Midbrain (tissue), 1 donor: ENCODE data around the gene FOXO3.

Experiments used
- DNase-seq: peaks from one replicate; lab custom pipeline; 2025; lab: John Stamatoyannopoulos, UW

FOXO3 gene

DNA sequence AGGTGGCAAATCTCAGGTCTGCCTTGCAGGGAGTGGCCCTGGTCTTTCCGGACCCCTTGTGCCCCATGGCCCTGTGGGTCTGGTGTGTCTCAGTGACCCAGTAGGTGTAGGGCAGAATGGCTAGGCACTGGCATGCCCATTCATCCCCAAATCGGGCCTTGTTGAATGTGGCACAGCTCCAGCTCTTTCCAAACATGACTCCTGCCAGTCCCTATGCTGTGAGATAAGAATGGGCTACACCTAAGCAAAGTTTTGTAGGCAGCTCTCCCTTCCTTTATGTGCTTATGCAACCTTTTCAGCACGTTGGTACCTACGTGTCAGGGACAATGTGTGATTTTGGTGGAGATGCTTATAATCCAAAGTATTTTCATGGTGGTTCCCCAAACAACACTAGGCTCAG is 33.9 kb downstream of the FOXO3 start:
- DNase-seq, result no peak

- no peak for DNase-seq
Observed at GRCh38 chr6:108596956-108597355, 36.2 kb downstream of the FOXO3 start.

DNA sequence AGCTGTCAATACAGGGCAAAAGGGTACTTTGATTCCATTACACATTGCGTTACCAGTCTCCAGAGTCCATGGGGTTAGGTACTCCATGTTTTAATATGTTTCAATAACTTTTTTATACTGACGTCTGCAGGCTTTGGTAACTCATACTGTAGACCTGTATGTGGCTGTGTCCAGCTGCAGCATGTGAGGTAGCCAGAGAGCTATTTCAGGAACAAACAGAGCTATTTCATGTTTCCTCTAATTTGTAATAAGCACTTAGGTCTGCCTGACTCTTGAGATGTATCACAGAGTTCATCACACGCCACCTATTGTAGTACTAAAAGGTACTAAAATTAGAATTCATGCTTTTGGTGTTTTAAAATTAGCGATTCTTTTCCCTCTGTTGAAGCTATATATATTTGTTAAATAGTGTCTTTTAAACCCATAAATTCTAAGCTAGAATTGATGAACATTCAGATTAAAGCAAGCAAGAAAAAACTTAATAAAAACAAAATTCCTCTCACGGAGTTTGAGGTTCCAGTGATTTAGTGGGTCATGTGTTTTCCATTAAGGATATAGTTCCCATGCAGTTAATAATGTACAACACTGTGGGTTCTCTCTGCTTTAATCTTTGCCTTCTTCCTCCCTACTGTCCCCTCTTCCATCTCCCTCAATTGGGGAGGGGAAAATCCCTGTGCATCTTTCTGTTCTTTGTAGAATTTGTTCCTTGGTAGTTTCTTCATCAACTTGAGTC is 37.0 kb downstream of the FOXO3 start:
- DNase-seq, result no peak

- DNase-seq, result no peak
Observed at GRCh38 chr6:108598305-108598863, 37.7 kb downstream of the FOXO3 start.

GRCh38 chr6:108604156-108604555 is 43.4 kb downstream of the FOXO3 start:
- no peak for DNase-seq

DNA sequence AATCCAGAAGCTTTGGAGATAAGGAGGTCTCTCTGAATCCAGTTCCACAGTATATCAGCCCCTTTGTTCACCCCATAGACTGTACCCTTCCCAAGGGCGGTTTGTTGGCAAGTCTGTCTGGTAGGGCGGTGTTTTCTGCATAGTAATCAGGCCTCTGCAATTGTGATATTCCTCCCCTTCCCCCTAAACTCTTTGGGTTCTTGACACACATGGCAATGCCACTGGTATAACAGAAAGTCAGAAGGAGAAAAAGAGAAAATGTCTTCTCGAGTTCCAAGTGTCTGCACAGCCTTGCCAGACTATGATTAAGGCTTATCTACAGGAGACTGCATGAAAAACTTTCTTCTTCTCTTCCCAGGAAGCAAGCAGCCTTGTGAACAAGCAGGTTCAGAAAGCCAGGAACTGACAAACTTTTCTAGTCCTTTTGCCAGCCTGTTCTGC is 45.6 kb downstream of the FOXO3 start:
- no peak for DNase-seq

GRCh38 chr6:108608453-108609275 is 47.9 kb downstream of the FOXO3 start:
- DNase-seq, result no peak

DNA sequence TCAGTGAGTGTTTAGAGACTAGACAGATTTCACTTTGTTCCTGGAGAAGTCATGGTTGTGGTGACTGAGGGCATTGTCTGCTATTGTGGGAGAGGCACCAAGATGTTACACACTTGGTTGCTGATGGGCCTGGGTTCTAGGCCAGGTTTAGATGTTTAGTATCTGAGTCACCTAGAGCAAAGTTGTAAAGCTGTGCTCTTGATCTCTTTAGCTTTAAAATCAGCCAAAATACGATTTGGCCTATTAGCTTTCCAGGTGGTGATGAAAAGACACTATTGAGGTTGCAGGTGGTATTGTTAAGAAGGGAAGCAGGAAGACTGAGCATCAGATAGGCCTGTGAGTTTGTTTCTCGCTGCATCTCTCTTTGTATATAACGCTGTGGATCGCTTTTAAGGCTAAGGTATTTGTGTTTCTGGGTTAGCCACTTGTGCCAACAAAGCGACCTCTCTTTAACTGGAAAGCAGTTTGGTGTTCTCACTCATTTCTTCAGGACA is 48.6 kb downstream of the FOXO3 start:
- no peak for DNase-seq

DNA sequence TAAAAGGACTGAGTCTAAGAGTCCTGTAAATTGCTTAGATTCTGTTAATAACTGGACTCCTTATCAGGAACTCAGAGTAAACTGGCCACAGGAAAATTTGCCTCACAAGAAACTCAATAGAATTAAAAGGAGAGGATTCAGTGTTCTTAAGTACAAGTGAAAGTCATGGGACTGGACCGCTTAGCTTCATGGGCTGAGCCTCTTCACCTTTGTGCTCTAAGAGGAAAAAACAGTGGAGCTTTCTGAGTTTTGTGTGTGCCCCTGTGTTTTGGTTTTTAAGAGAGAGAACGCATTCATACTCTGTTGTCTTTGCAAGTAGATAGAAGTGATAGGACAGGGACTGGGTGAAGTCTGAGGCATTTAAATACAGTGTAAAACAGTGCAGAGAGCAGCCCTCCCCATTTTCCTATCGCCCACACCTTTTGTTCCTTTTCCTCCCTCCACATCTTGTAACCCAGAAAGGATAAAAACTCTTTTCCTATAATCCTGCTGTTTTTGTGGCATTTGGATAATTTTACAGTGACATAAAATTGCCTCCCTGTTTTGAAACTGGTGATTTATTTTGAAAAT is 49.6 kb downstream of the FOXO3 start:
- no peak for DNase-seq

DNA sequence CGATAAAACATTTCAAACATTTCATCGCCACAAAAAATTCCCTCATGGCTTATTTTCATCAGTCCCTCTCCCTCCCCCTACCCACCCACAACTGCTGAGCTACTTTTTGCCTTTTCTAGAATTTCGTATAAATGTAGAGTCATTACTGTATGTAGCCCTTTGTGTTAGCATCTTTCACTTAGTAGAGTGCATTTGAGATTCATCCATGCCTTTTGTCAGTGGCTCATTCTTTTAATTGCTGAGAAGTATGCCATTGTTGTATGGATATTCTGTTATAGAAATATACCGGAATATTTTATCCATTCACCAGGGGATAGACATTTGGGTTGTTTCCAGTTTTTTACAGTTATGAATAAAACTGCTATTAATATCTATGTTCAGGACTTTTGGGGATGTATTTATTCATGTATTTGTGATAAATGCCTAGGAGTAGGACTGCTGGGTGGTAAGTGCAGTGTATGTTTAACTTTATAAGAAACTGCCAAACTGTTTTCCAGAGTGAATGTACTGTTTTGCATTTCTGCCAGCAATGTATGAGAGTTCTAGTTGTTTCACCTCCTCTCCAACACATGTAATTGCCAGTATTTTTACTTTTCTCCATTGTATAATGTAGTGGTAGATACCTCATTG is 50.4 kb downstream of the FOXO3 start:
- DNase-seq, result no peak

- no peak for DNase-seq
Observed at GRCh38 chr6:108612852-108613251, 52.1 kb downstream of the FOXO3 start.

DNA sequence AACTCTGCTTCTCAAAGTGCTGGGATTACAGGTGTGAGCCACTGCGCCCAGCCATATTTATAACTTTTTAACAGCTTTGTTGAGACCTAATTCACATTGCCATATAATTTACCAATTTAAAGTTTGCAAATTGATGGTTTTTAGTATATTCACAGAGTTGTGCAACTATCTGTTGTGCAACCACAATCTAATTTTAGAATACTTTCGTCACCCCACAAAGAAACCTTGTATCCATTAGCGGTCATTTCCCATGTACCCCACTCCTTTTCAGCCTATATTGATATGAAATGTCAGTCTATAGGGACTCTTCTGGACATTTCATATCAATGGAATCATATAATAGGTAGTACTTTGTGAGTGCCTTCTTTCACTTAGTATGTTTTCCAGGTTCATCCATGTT is 55.8 kb downstream of the FOXO3 start:
- DNase-seq, result no peak

DNA sequence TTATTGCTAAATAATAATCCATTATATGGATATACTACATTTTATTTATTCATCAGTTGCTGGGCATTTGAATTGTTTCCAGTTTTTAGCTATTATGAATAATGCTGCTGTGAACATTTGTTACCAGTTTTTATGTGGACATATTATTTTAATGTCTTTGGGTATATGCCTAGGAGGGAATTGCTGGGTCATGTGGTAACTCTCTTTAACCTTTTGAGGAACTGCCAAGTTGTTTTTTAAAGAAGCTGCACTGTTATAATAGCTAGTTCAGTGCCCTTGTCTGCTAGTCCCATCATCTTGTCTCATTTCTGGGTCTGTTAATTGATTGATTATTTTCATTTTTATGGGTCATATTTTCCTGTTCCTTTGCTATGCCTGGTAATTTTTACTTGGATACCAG is 56.3 kb downstream of the FOXO3 start:
- no peak for DNase-seq

DNA sequence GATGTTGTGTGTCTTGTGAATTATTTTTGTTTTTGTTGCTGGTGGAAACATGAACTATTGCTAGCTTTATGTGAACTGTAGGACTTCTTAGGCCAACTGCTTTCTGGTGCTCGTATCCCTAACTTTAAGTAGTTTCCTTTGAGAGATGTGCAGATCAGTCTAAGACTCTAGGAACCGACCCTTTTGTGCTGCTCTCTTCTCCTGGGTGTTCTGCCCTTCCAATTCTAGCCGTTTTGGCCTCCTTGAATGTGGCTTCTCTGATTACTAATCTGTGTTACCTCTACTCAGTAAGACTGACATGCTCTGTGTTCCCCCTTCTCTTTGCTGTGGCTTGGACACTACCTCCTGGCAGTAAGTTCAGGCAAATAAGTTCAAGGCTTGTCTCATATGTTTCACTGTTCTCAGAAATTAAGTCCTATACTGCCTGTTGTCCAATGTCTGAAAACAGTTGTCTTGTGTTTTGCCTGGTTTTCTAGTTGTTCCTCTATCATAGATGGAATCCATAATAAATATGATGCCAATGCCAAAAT is 58.0 kb downstream of the FOXO3 start:
- no peak for DNase-seq

- DNase-seq, result no peak
Observed at GRCh38 chr6:108619431-108620197, 58.9 kb downstream of the FOXO3 start.

GRCh38 chr6:108621117-108621516 is 60.4 kb downstream of the FOXO3 start:
- DNase-seq, result no peak

GRCh38 chr6:108622641-108623298 is 62.1 kb downstream of the FOXO3 start:
- no peak for DNase-seq

GRCh38 chr6:108623995-108624394 is 63.3 kb downstream of the FOXO3 start:
- no peak for DNase-seq

GRCh38 chr6:108625581-108625980 is 64.9 kb downstream of the FOXO3 start:
- DNase-seq, result no peak

- DNase-seq, result no peak
Observed at GRCh38 chr6:108626777-108627176, 66.1 kb downstream of the FOXO3 start.
